GM18858 (cell line): ENCODE results near the gene SPC24.
"Not testable (repeated sequence)": the region's sequence is repeated elsewhere in the genome, so short reads cannot be mapped to it uniquely, and the experiment has no call there.

Source experiments
- ATAC-seq: cut with Tn5 transposase; IDR thresholded peaks from one replicate; pipeline ENCODE4 v1.9.1; 2021; ENCODE audit not compliant: unreplicated experiment

SPC24 gene

GRCh38 chr19:11098327-11098726, 57.3 kb downstream of the SPC24 start:
- no peak for ATAC-seq

- ATAC-seq, result not testable (repeated sequence)
These were observed 58.2 kb downstream of the SPC24 start for GRCh38 chr19:11097367-11097766.

GRCh38 chr19:11096210-11096841, 59.3 kb downstream of the SPC24 start:
- peak; percentile 43 for ATAC-seq
